ENCODE data around the gene MTHFD2L. TPM values are rescaled to one million over a fixed set of nuclear protein-coding genes. Genes with fewer than 3 reads are reported as not detected.

The MTHFD2L gene
- total and polyA plus RNA-seq, 2 donors (not counting 3 experiments of a cell fraction or from before 2014, with no cell fraction given): 6.9 to 15.2 TPM

- no peaks in the 10 kb centered on the region for H3K27me3 ChIP-seq (ENCODE audit: control insufficient read depth in 2 of 2, insufficient read depth in 2 of 2, low read length in 2 of 2)
- no peak overlapping the region for H2AFZ ChIP-seq (ENCODE audit: low read depth, low read length)
- no peaks in the 10 kb centered on the region for H3K79me2 ChIP-seq (ENCODE audit: control insufficient read depth, insufficient read depth, low read length)
- H3K27ac ChIP-seq (ENCODE audit: insufficient read depth, low read depth, low read length): no peak overlapping the region
- FAIRE-seq: no peak
- no peaks in the 10 kb centered on the region for H3K9me3 ChIP-seq (replicated peaks; ENCODE audit: control insufficient read depth, insufficient read depth, low read length)
- no peak overlapping the region for H3K4me3 ChIP-seq (replicated peaks in 1 of 3; ENCODE audit: insufficient read depth in 1 of 3, low read depth in 1 of 3, low read length in 3 of 3)
- H3K36me3 ChIP-seq (ENCODE audit: control insufficient read depth in 2 of 2, extremely low read depth in 1 of 2, insufficient read depth in 2 of 2, low read length in 2 of 2): no peaks in the 10 kb centered on the region
- intact Hi-C loops (cut with micrococcal nuclease): no loop called here
- no peaks in the 10 kb centered on the region for H3K4me1 ChIP-seq (ENCODE audit: control insufficient read depth, extremely low read depth, insufficient read depth, low read length)
- TF ChIP-seq CTCF (IDR thresholded peaks at IDR 0.05; ENCODE audit: extremely low read depth in 1 of 2, insufficient read depth in 1 of 2, low read depth in 1 of 2, low read length in 2 of 2) (no peak), MYC (IDR thresholded peaks at IDR 0.05; ENCODE audit: low read depth, low read length) (no peak), JUN (IDR thresholded peaks at IDR 0.05; ENCODE audit: borderline replicate concordance, insufficient read depth, insufficient read length, low read depth) (no peak), EZH2 (IDR thresholded peaks at IDR 0.05; ENCODE audit: borderline replicate concordance, low read depth, low read length, severe bottlenecking) (no peak), FOS (IDR thresholded peaks at IDR 0.05; ENCODE audit: borderline replicate concordance, insufficient read depth, low read length) (no peak), GATA2 (IDR thresholded peaks at IDR 0.05; ENCODE audit: insufficient read depth, insufficient read length, low read depth, low read length) (no peak), POLR2AphosphoS5 (IDR thresholded peaks at IDR 0.05; ENCODE audit: insufficient read depth, low read depth, low read length) (no peak), POLR2A (IDR thresholded peaks at IDR 0.05; ENCODE audit: low read depth, low read length) (no peak)
- TF ChIP-seq, protein P1, sequence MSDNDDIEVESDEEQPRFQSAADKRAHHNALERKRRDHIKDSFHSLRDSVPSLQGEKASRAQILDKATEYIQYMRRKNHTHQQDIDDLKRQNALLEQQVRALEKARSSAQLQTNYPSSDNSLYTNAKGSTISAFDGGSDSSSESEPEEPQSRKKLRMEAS (IDR thresholded peaks at IDR 0.05; ENCODE audit: insufficient read depth, insufficient read length): no peak
- CTCF ChIA-PET: interaction anchor here (1.1 to 1.3 kb wide), 2 partner anchors 15 to 56 kb away, joined by 3 to 5 read pairs; no protein-coding TSS in a partner anchor
- no peaks in the 10 kb centered on the region for H3K9me1 ChIP-seq (replicated peaks; ENCODE audit: control insufficient read depth, extremely low read depth, insufficient read depth, low read length)
- DNase-seq (ENCODE audit: low read depth, low spot score): no peak
- no peak overlapping the region for H3K4me2 ChIP-seq (ENCODE audit: insufficient read depth, low read length)
- POLR2A ChIA-PET: no interaction called here
- no peak overlapping the region for H3K9ac ChIP-seq (replicated peaks; ENCODE audit: extremely low read depth, insufficient read depth, low read length)
- BruUV-seq (replicated peaks): no TSS peak
- dilution Hi-C loops (cut with MboI; ENCODE audit: extremely low pct_ligation_motif_present, low sequenced_read_pairs): no loop called here
- H4K20me1 ChIP-seq (replicated peaks; ENCODE audit: control insufficient read depth, extremely low read depth, insufficient read depth, low read length): no peaks in the 10 kb centered on the region
These were observed 126.1 kb downstream of the MTHFD2L start for GRCh38 chr4:74284053-74284452.
